SK-N-SH treated with all-trans-retinoic acid at 6 μM for 48 hours (cell line): ENCODE results near the gene GAPVD1.

Source experiments
- ATAC-seq: fragments of 200-7000 bp; cut with Tn5 transposase; 3 replicates; pipeline ENCODE4 v1.9.1; 2020; ENCODE audit warnings: mild to moderate bottlenecking, moderate library complexity
- ARNTL ChIP-seq: fragments of 450-650 bp; formaldehyde crosslinking; IDR thresholded peaks from 2 replicates; pipeline ENCODE4 v1.5.0; 2020; ENCODE audit warnings: low read depth, mild to moderate bottlenecking, moderate library complexity, borderline replicate concordance
- BACH2 ChIP-seq: fragments of 250-450 bp; sonication (Bioruptor Pico); IDR thresholded peaks from 2 replicates; pipeline ENCODE4 v1.9.0; 2021; ENCODE audit warnings: mild to moderate bottlenecking, borderline replicate concordance
- CSDC2 ChIP-seq: fragments of 250-450 bp; sonication (Bioruptor Pico); IDR thresholded peaks from 2 replicates; pipeline ENCODE4 v1.5.0; 2020; ENCODE audit warnings: mild to moderate bottlenecking, moderate library complexity
- GLIS3 ChIP-seq: fragments of 250-450 bp; sonication (Bioruptor Pico); IDR thresholded peaks from 2 replicates; pipeline ENCODE4 v1.5.0; 2020; ENCODE audit warnings: mild to moderate bottlenecking, moderate library complexity
- OSR1 ChIP-seq: fragments of 250-450 bp; sonication (Bioruptor Pico); IDR thresholded peaks from 2 replicates; pipeline ENCODE4 v1.8.0; 2022; ENCODE audit warnings: moderate library complexity, mild to moderate bottlenecking, inconsistent platforms
- PPARA ChIP-seq: fragments of 250-450 bp; sonication (Bioruptor Pico); IDR thresholded peaks from 2 replicates; pipeline ENCODE4 v1.5.0; 2020; ENCODE audit warnings: mild to moderate bottlenecking, borderline replicate concordance
- RARB ChIP-seq: fragments of 250-450 bp; sonication (Bioruptor Pico); IDR thresholded peaks from 2 replicates; pipeline ENCODE4 v1.8.0; 2021; ENCODE audit warnings: mild to moderate bottlenecking, moderate library complexity
- SNAI2 ChIP-seq: fragments of 250-450 bp; sonication (Bioruptor Pico); IDR thresholded peaks from 2 replicates; pipeline ENCODE4 v1.5.0; 2020; ENCODE audit warnings: mild to moderate bottlenecking, moderate library complexity
- TCF4 ChIP-seq: fragments of 250-450 bp; sonication (Bioruptor Pico); IDR thresholded peaks from 2 replicates; pipeline ENCODE4 v1.8.0; 2021; ENCODE audit warnings: mild to moderate bottlenecking, moderate library complexity, borderline replicate concordance
- TOX ChIP-seq: fragments of 250-450 bp; sonication (Bioruptor Pico); IDR thresholded peaks from 2 replicates; pipeline ENCODE4 v1.8.0; 2021; ENCODE audit warnings: mild to moderate bottlenecking, moderate library complexity, borderline replicate concordance
- ZC3H10 ChIP-seq: fragments of 250-450 bp; sonication (Bioruptor Pico); IDR thresholded peaks from 2 replicates; pipeline ENCODE4 v1.5.1; 2021; ENCODE audit warnings: mild to moderate bottlenecking, moderate library complexity
- ZFP3 ChIP-seq: fragments of 250-450 bp; sonication (Bioruptor Pico); IDR thresholded peaks from 2 replicates; pipeline ENCODE4 v1.5.0; 2020; ENCODE audit warnings: mild to moderate bottlenecking, moderate library complexity
- ZNF565 ChIP-seq: fragments of 450-650 bp; formaldehyde crosslinking; conservative IDR thresholded peaks from 2 replicates; pipeline ENCODE4 v1.5.0; 2020; ENCODE audit warnings: low read depth, mild to moderate bottlenecking, moderate library complexity
- ZNF70 ChIP-seq: fragments of 450-650 bp; formaldehyde crosslinking; IDR thresholded peaks from 2 replicates; pipeline ENCODE4 v1.5.0; 2020; ENCODE audit warnings: mild to moderate bottlenecking, moderate library complexity
- TF ChIP-seq, protein P1 (sequence below): fragments of 250-450 bp; sonication (Bioruptor Pico); IDR thresholded peaks from 2 replicates; pipeline ENCODE4 v1.5.1; 2020; ENCODE audit warnings: low read depth, mild to moderate bottlenecking, moderate library complexity
- TF ChIP-seq, protein P2 (sequence below): fragments of 250-450 bp; sonication (Bioruptor Pico); IDR thresholded peaks from 2 replicates; pipeline ENCODE4 v1.8.0; 2021; ENCODE audit warnings: low read depth, mild to moderate bottlenecking, moderate library complexity, borderline replicate concordance
- TF ChIP-seq, protein P3 (sequence below): fragments of 250-450 bp; sonication (Bioruptor Pico); IDR thresholded peaks from 2 replicates; pipeline ENCODE4 v1.5.0; 2020; ENCODE audit warnings: mild to moderate bottlenecking, moderate library complexity
- TF ChIP-seq, protein P4 (sequence below): fragments of 250-450 bp; sonication (Bioruptor Pico); IDR thresholded peaks from 2 replicates; pipeline ENCODE4 v1.5.1; 2021; ENCODE audit warnings: mild to moderate bottlenecking, moderate library complexity
- TF ChIP-seq, protein P5 (sequence below): fragments of 250-450 bp; sonication (Bioruptor Pico); IDR thresholded peaks from 2 replicates; pipeline ENCODE4 v1.8.0; 2020; ENCODE audit warnings: mild to moderate bottlenecking, moderate library complexity, borderline replicate concordance

The GAPVD1 gene

DNA sequence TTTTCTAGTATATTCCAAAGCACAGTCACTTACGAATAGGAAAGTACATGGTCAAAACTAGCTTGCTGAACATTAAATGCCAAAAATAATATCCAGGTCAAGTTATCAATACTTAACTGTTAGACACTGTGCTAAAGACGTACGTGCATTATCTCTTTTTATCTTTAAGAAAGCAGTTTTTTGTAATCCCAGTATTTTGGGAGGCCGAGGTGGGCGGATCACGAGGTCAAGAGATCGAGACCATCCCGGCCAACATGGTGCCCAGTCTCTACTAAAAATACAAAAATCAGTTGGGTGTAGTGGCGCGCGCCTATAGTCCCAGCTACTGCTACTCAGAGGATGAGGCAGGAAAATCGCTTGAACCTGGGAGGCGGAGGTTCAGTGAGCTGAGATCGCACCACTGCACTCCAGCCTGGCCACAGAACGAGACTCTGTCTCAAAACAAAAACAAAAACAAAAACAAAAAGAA lies 17.8 kb upstream of the GAPVD1 start (continued):
- TF ChIP-seq, protein P1, sequence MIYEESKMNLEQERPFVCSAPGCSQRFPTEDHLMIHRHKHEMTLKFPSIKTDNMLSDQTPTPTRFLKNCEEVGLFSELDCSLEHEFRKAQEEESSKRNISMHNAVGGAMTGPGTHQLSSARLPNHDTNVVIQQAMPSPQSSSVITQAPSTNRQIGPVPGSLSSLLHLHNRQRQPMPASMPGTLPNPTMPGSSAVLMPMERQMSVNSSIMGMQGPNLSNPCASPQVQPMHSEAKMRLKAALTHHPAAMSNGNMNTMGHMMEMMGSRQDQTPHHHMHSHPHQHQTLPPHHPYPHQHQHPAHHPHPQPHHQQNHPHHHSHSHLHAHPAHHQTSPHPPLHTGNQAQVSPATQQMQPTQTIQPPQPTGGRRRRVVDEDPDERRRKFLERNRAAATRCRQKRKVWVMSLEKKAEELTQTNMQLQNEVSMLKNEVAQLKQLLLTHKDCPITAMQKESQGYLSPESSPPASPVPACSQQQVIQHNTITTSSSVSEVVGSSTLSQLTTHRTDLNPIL (CRISPR knock-in tag) = no peak
- no peak for TF ChIP-seq TOX (CRISPR knock-in tag)
- no peak for TF ChIP-seq ZNF70 (CRISPR knock-in tag)
- no peak for TF ChIP-seq GLIS3 (CRISPR knock-in tag)
- no peak for TF ChIP-seq OSR1 (CRISPR knock-in tag)
- no peak for TF ChIP-seq PPARA (CRISPR knock-in tag)
- TF ChIP-seq, all 23 proteins: peak for 0

DNA sequence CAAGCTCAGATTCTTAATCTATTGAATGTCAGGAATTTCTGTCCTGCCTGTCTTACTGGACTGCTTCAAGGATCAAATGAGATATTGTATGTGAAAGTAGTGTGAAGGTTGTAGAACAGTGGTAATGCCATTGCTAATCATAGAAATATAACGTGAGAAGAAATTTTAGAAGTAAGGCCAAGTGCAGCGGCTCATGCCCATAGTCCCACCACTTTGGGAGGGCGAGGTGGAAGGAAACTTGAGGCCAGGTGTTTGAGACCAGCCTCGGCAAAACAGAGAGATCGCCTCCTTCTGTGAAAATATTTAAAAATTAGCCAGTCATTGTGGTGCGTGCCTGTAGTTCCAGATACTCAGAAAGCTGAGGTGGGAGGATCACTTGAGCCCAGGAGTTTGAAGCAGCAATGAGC lies 15.4 kb upstream of the GAPVD1 start:
- TF ChIP-seq, protein P2, sequence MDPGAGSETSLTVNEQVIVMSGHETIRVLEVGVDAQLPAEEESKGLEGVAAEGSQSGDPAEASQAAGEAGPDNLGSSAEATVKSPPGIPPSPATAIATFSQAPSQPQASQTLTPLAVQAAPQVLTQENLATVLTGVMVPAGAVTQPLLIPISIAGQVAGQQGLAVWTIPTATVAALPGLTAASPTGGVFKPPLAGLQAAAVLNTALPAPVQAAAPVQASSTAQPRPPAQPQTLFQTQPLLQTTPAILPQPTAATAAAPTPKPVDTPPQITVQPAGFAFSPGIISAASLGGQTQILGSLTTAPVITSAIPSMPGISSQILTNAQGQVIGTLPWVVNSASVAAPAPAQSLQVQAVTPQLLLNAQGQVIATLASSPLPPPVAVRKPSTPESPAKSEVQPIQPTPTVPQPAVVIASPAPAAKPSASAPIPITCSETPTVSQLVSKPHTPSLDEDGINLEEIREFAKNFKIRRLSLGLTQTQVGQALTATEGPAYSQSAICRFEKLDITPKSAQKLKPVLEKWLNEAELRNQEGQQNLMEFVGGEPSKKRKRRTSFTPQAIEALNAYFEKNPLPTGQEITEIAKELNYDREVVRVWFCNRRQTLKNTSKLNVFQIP (CRISPR knock-in tag) = no peak
- TF ChIP-seq, protein P3, sequence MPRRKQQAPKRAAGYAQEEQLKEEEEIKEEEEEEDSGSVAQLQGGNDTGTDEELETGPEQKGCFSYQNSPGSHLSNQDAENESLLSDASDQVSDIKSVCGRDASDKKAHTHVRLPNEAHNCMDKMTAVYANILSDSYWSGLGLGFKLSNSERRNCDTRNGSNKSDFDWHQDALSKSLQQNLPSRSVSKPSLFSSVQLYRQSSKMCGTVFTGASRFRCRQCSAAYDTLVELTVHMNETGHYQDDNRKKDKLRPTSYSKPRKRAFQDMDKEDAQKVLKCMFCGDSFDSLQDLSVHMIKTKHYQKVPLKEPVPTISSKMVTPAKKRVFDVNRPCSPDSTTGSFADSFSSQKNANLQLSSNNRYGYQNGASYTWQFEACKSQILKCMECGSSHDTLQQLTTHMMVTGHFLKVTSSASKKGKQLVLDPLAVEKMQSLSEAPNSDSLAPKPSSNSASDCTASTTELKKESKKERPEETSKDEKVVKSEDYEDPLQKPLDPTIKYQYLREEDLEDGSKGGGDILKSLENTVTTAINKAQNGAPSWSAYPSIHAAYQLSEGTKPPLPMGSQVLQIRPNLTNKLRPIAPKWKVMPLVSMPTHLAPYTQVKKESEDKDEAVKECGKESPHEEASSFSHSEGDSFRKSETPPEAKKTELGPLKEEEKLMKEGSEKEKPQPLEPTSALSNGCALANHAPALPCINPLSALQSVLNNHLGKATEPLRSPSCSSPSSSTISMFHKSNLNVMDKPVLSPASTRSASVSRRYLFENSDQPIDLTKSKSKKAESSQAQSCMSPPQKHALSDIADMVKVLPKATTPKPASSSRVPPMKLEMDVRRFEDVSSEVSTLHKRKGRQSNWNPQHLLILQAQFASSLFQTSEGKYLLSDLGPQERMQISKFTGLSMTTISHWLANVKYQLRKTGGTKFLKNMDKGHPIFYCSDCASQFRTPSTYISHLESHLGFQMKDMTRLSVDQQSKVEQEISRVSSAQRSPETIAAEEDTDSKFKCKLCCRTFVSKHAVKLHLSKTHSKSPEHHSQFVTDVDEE (CRISPR knock-in tag) = no peak
- TF ChIP-seq TCF4 (no peak), ZFP3 (no peak), BACH2 (CRISPR knock-in tag) (no peak), PPARA (CRISPR knock-in tag) (no peak), CSDC2 (CRISPR knock-in tag) (no peak), ARNTL (CRISPR knock-in tag) (no peak), ZC3H10 (CRISPR knock-in tag) (no peak)
- TF ChIP-seq, protein P4, sequence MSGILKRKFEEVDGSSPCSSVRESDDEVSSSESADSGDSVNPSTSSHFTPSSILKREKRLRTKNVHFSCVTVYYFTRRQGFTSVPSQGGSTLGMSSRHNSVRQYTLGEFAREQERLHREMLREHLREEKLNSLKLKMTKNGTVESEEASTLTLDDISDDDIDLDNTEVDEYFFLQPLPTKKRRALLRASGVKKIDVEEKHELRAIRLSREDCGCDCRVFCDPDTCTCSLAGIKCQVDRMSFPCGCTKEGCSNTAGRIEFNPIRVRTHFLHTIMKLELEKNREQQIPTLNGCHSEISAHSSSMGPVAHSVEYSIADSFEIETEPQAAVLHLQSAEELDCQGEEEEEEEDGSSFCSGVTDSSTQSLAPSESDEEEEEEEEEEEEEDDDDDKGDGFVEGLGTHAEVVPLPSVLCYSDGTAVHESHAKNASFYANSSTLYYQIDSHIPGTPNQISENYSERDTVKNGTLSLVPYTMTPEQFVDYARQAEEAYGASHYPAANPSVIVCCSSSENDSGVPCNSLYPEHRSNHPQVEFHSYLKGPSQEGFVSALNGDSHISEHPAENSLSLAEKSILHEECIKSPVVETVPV (CRISPR knock-in tag) = no peak
- TF ChIP-seq, protein P1 (CRISPR knock-in tag) = no peak
- TF ChIP-seq, protein P5, sequence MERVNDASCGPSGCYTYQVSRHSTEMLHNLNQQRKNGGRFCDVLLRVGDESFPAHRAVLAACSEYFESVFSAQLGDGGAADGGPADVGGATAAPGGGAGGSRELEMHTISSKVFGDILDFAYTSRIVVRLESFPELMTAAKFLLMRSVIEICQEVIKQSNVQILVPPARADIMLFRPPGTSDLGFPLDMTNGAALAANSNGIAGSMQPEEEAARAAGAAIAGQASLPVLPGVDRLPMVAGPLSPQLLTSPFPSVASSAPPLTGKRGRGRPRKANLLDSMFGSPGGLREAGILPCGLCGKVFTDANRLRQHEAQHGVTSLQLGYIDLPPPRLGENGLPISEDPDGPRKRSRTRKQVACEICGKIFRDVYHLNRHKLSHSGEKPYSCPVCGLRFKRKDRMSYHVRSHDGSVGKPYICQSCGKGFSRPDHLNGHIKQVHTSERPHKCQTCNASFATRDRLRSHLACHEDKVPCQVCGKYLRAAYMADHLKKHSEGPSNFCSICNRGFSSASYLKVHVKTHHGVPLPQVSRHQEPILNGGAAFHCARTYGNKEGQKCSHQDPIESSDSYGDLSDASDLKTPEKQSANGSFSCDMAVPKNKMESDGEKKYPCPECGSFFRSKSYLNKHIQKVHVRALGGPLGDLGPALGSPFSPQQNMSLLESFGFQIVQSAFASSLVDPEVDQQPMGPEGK (CRISPR knock-in tag) = no peak
- no peak for ATAC-seq

DNA sequence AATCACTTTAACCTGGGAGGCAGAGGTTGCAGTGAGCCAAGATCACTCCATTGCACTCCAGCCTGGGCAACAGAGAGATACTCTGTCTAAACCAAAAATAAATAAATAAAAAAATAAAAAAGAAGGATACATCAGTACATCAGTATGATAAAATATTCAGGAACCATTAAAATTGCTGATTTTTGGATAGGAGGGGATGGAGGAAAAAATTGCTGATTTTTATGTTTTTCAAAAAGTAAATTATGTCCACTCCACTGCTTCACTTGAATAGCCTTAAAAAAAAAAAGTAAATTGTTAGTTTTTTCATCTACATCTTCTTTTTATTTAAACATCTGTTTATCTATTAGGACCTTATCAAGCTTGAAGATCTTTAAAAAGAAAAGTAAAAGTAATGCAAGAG lies 7.4 kb upstream of the GAPVD1 start:
- ATAC-seq = no peak
- TF ChIP-seq BACH2 (CRISPR knock-in tag) (no peak), RARB (CRISPR knock-in tag) (no peak), CSDC2 (CRISPR knock-in tag) (no peak), TOX (CRISPR knock-in tag) (no peak), PPARA (CRISPR knock-in tag) (no peak), ZFP3 (no peak), ZNF565 (no peak), GLIS3 (CRISPR knock-in tag) (no peak), SNAI2 (CRISPR knock-in tag) (no peak), OSR1 (CRISPR knock-in tag) (no peak), ARNTL (CRISPR knock-in tag) (no peak), ZC3H10 (CRISPR knock-in tag) (no peak), TCF4 (no peak)
- TF ChIP-seq, protein P4 (CRISPR knock-in tag) = no peak
- TF ChIP-seq, protein P2 (CRISPR knock-in tag) = no peak
